AML-193 (cell line): ENCODE data around the gene PTPRD.
"Not testable (repeated sequence)": the region's sequence is repeated elsewhere in the genome, so short reads cannot be mapped to it uniquely, and the experiment has no call there.

ENCODE experiments used
- DNase-seq, 2 experiments: peaks; one replicate each; lab custom pipeline; 2025; lab: John Stamatoyannopoulos, UW

Gene PTPRD

DNA sequence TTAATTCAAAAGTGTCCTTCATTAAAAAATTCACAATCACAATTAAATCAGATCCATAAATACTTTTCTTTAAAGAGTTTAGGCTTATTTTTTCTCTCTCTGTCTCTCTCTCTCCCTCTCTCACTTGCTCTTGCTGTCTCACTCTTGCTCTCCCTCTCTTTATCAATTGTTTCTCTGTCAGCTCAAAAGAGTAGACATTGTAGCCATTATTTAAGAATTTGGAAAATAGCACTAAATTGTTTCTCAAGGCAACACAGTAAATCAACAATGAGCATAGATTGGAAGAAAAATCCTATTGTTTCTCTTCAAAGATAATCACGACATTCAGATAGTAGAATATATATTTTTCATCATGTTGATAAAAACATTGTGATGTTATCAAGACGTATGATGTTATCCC, 1114.0 kb downstream of the PTPRD start:
- DNase-seq: no peak

- DNase-seq: peak; percentile 37 to 54
Measured at GRCh38 chr9:9498128-9498527, 1114.7 kb downstream of the PTPRD start.

DNA sequence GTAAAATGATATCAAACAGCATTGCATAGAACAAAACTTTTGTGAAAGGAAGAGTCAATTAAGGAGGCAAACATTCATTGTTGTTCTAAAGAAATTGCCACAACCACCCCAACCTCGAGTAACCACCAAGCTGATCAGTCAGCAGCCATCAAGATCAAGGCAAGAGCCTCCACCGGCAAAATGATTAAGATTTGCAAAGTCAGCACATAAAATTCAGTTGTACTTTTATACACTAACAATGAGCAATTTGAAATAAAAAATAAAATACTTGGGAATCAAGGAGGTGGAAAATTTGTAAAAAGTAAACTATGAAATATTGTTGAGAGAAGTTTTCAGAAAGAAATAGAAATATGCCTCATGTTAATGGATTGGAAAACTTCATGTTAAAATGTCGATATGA, 1118.5 kb downstream of the PTPRD start:
- no peak for DNase-seq

GRCh38 chr9:9492506-9492905, 1120.3 kb downstream of the PTPRD start:
- DNase-seq: no peak

GRCh38 chr9:9489183-9489582, 1123.6 kb downstream of the PTPRD start:
- DNase-seq: no peak

DNA sequence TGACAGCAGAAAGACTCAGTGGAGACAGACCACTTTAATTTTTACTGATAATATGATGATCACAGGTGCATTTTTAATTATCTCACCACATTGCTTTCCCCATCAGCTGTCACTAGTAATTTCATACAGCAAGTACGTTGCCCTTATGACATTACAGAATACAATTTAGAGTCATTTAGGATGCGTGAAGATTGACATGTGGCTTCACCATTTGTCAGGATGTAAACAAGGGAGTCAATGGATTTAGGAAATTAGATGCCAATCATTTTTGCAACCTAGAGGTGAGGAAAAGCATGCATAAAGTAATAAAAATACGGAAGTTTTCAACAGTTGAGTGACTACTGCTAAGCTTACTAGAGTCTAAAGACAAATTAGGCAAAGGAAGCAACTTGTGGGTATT, 1129.6 kb downstream of the PTPRD start:
- no peak for DNase-seq

GRCh38 chr9:9478741-9479140, 1134.1 kb downstream of the PTPRD start:
- DNase-seq: no peak

DNA sequence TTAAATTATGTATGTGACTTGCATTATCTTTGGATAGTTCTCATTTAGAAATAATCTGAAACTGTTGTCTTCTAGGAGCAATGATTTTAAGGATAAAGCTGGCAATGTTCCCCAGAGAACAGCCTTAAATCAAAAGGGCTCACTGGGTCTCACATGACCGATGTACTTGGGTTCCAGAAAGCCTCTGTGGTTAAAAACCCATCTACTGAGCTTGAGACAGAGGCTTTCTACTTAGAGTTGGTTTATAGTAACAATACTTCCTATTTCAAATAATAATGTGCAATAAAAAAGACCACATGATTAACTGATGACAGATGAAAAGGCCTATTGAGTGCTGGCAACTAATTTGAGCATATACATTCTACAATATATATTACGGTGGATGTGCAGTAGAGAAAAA, 1143.5 kb downstream of the PTPRD start:
- DNase-seq: no peak

GRCh38 chr9:9441874-9442273, 1170.9 kb downstream of the PTPRD start:
- not testable (repeated sequence) for DNase-seq

DNA sequence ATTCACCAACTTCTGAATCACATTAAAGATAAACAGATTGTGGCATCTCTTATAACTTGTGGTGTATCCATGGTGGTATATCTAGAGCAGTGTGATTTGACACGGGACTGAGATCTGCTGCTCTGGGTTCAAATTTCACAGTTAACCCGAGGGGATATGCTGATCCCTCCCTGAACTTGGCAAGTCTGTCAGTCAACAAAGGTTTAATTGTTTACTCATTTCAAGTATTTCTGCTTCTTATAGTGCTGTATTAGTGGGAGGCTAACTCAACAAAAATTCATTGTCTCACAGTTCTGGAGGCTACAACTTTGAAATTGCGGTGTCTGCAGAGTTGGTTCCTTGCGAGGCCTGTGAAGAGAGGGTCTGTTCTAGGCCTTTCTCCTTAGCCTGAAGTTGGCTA, 1175.2 kb downstream of the PTPRD start:
- DNase-seq: no peak

GRCh38 chr9:9426454-9426853, 1186.3 kb downstream of the PTPRD start:
- not testable (repeated sequence) for DNase-seq

- DNase-seq: no peak
Measured at GRCh38 chr9:9412241-9412640, 1200.6 kb downstream of the PTPRD start.

DNA sequence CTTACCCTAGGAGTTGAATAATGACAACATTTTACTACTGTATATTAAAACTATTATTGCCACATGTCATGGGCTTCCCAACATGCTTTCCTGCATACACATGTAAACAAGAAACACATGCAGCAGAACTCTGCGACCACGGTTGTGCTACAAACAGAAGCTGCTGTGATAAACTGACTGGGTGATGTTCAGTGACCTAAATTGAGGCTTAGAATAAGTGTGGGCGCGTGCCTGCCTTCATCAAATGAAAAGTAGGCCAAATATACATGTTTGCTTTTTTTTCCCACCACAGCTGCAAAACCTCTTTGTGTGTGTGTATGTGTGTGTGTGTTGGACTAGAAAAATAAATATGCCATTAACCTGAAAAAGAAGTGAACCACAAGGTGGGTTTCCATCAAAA, 1202.1 kb downstream of the PTPRD start:
- DNase-seq: no peak

- no peak for DNase-seq
Measured at GRCh38 chr9:9399982-9400381, 1212.8 kb downstream of the PTPRD start.

DNA sequence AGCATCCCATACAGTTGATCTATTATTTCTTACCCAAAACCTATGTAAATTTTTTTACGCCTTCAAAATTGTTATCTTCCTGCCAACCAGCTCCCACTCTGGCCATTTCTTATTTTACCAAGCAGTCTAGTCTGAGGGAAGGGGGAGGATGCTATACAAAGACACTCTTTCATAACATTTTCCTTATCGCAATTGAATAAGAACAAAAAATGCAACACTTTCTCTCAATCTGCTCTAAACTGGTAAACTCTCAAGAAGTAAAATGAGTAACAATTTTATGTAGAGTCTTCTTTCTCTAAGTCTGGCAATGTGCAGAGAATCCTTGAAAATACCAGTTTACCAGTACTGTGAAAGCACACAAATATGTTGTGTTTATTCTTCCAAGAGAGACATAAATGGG, 1216.3 kb downstream of the PTPRD start:
- DNase-seq: no peak

GRCh38 chr9:9395539-9395938, 1217.3 kb downstream of the PTPRD start:
- no peak for DNase-seq

GRCh38 chr9:9392755-9393154, 1220.0 kb downstream of the PTPRD start:
- DNase-seq: no peak

GRCh38 chr9:9389904-9390303, 1222.9 kb downstream of the PTPRD start:
- no peak for DNase-seq

DNA sequence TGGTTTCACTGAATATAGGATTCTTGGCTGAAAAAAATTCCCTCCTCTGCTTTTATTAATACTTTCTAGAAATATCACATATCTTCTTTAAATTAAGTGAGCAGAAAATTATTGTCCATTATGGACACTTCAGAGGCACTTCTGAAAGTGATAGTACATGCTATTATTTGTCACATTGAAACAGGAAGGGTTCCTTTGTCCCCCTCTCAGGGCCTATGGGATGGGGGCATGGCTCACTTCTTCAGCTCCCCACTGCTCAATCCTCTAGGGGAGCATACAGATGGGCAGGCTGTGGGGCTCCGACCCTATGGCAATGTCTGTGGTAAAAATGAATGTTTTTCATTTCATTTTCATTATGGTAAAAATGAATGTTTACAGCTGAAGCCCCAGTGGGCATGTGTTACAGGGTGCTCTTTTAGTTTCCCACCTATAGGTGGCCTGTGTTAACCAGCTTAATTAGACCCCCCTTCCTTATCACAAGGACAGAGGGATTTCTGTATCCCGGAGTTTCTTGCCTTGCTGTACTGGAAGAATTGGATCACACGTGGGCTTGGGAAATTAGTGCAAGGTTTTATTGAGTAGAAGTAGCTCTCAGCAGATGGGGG, 1225.2 kb downstream of the PTPRD start:
- DNase-seq: no peak

DNA sequence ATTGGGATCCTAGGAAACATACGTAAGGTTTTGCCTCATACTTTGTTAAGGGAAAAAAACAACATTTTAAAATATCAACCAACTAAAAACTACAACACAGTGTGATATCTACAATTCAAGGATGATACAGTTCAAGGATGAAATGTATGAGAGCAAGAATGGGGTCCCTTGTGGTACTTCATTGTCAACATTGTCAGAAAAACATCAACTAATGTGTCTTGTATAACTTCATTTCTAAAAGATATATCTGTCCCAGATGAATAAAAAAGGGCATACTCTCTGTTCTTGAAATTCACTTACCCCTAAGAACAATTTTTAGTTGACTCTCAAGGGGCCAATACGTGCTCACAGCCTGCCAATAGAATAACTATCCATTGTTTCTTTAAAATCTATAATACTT, 1250.5 kb downstream of the PTPRD start:
- no peak for DNase-seq

DNA sequence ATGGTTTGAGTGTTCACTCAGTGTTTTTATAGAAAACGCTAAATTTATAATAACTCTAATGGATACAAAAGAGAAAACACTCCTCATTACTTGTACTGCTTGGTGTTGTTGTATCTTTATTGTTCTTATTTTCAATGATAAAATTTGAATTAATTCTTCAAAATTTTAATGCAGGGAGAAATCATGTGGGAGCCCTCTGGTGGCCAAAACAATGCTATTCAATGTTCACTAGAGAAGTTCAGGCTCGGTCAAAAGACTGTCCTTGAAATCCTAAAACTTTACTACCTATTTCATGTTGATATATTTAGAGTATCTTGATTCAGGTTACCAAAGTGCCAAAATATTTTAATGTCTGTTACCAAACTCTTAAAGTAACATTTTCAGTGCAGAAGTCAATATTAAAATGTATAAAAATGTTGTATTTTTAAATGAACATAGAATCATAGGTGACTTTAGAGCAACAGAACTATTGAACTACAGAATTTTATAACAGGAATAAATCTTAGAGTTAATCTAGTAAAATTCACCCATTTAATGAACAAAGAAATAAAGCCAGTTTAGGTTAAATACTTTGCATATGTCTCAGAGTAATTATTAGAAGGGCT, 1259.8 kb downstream of the PTPRD start:
- no peak for DNase-seq

- no peak for DNase-seq
Measured at GRCh38 chr9:9341203-9341602, 1271.6 kb downstream of the PTPRD start.

DNA sequence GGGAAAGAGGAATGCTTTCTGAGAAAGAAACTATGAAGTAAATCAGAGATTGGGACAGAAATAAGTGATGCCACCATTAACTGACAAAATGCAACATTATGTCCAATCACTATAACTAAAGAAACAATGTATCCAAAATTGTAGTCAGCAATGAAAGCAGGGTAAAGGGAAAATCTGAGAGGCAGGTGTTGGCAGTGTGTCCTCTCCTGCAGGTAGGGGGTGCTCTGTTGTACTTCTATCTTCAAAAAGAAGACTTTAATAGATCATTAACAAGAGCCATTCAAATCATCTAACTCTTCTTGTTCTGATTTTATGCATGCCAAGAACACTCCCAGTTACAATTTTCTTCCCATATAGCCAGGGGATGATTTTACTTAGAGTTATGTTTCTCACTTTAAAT, 1275.7 kb downstream of the PTPRD start:
- no peak for DNase-seq

GRCh38 chr9:9326749-9327148, 1286.1 kb downstream of the PTPRD start:
- DNase-seq: no peak
